HG02885 (cell line): ENCODE results near the gene ATP6V0A4.
"Not testable (repeated sequence)": the region's sequence is repeated elsewhere in the genome, so short reads cannot be mapped to it uniquely, and the experiment has no call there.

Source experiments
- ATAC-seq: cut with Tn5 transposase; IDR thresholded peaks from one replicate; pipeline ENCODE4 v1.9.1; 2021; ENCODE audit warnings: mild to moderate bottlenecking; ENCODE audit not compliant: unreplicated experiment, poor library complexity

ATP6V0A4 gene

DNA sequence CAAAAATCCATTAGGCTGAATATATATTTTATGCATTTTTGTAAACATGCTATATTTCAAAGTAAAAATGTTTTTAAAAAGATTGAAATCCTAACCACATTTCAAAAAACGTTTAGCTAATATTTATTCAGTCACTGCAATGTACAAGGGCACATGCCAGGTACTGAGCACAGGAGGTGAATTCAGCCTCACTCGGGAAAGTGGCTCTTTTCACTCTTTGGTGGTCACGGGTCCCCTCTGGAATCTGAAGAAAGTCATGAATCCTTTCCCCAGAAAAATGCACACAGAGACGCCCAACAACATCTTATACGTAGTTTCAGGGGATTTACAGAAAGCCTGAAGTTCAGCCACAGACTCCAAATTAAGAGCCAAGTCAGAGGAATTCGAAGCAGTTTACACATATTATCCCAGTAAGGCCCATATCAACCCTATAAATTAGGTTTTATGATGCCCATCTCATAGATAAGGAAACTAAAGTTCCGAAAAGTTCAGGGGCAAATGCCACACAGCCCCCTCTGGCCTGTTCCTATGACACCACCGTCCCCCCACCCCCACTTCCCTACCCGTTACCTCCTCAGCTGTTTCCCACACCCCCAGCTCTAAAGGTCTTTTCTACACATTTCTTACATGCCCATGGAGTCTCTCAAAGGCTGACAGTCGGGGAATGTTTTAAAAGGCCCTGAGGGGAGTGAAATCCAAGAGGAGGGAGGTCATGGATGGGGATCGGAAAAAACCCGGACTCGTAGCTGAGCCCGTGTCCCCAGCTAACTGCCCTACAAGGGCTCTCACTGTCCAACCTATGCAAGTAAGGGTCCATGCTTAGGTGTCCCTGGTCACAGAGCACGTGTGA, 87.2 kb downstream of the ATP6V0A4 start:
- ATAC-seq, result no peak

- ATAC-seq, result no peak
Observed at GRCh38 chr7:138705167-138705566, 92.8 kb downstream of the ATP6V0A4 start.

GRCh38 chr7:138701537-138701923, 96.5 kb downstream of the ATP6V0A4 start:
- ATAC-seq, result no peak

- ATAC-seq, result no peak
Observed at GRCh38 chr7:138700857-138701536, 97.0 kb downstream of the ATP6V0A4 start, which contains the start of gene SVOPL. Gene SVOPL, minus strand, starts transcription at chr7:138701362. Its CDS starts 22,317 bp downstream, at chr7:138679045.

GRCh38 chr7:138699661-138700060, 98.3 kb downstream of the ATP6V0A4 start:
- ATAC-seq, result no peak

DNA sequence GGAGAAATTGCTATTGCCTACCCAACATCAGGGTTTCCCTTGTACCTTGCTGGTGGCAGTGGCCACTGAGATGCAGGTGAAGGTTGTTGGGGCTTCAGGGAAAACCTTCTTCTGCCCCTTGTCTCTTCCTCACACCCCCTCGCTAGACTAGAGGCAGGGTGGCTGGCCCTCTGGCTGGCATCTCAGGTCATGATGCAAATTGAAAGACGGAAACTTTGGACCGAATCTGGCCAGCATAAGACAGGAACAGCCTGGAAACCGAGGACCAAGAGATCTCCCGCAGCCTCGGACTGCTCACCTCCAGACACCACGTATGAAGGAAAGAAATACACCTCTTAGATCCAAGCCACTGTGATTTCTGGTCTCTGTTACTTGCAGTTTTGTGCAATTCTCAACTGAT, 99.7 kb downstream of the ATP6V0A4 start:
- ATAC-seq, result no peak

DNA sequence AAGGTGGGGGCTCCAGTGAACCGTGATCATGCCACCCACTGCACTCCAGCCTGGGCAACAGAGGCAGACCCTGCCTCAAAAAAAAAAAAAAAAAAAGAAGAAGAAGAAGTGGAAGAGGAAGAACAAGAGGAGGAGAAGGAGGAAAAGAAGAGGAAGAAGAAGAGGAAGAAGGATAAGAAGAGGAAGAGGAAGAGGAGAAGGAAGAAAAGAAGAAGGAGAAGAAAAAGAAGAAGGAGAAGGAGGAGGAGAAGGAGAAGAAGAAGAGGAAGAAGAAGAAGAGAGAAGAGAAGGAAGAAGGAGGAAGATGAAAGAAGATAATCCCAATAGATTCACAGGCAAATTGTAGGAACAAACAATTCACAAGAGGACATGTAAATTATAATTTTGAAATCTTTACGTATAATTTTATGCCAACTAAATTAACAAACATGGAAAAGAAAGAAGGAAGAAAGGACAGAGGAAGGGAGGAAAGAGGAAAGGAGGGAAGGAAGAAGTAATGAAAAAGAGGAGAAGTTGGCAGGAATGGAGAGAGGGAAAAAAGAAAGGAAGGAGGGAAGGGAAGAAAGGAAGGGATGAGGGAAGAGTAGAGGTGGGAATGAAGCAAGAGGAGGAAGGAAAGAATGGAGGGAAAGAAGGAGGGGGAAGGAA, 100.3 kb downstream of the ATP6V0A4 start:
- ATAC-seq, result no peak

DNA sequence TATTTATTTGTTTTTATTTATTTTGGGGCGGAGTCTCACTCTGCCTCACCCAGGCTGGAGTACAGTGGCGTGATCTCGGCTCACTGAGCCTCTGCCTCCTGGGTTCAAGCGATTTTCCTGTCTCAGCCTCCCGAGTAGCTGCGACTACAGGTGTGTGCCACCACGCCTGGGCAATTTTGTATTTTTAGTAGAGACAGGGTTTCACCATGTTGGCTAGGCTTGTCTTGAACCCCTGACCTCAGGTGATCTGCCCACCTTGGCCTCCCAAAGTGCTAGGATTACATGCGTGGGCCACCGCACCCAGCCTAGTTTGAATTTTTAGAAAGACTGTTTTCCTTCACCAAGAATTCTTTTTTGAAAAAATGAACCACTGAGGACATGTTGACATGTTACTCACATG, 102.2 kb downstream of the ATP6V0A4 start:
- not testable (repeated sequence) for ATAC-seq

DNA sequence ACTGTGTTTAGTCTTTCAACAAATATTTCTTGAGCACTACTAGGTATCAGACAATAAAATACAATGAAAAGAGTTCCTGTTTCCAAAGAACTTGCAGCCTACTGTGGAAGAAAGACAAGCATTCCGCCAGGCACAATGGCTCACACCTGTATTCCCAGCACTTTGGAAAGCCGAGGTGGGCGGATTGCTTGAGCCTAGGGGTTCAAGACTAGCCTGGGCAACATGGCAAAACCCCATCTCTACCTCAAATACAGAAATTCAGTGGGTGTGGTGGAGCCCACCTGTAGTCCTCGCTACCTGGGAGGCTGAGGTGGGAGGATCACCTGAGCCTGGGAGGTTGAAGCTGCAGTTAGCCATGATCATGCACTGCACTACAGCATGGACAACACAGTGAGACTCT, 102.9 kb downstream of the ATP6V0A4 start:
- ATAC-seq, result no peak

GRCh38 chr7:138691178-138691577, 106.8 kb downstream of the ATP6V0A4 start:
- no peak for ATAC-seq

DNA sequence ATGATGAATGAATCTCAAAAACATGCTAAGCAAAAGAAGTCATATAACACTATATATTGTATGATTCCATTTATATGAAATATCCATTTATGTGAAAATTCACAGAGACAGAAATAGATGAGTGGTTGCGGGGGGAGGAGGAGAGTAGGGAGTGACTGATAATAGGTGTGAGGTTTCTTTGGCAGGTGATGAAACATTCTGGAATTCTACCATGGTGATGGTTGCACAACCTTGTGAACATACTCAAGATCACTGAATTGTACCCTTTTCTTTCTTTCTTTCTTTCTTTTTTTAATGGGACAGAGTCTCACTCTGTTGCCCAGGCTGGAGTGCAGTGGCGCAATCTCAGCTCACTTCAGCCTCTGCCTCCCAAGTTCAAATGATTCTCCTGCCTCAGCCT, 107.5 kb downstream of the ATP6V0A4 start:
- no peak for ATAC-seq

- ATAC-seq, result not testable (repeated sequence)
Observed at GRCh38 chr7:138688037-138688436, 110.0 kb downstream of the ATP6V0A4 start.

GRCh38 chr7:138684340-138684739, 113.7 kb downstream of the ATP6V0A4 start:
- ATAC-seq, result no peak

DNA sequence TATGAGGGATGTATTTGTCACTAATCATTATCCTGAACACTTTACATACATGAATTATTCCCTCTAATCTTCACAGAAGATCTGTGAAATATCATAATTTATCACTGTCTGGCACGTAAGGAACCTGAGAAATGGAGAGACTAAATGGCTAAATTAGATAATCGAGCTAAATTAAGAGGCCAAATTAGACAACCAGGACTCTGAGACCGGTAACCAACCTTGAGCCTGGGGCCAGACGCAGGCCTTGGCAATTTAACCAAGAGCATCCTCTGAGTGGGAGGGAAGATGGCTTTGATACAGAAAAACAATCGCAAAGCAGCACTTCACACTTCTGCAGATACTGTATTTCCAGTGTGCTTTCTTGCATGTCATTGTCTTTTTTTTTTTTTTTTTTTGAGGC, 118.2 kb downstream of the ATP6V0A4 start:
- ATAC-seq, result no peak

DNA sequence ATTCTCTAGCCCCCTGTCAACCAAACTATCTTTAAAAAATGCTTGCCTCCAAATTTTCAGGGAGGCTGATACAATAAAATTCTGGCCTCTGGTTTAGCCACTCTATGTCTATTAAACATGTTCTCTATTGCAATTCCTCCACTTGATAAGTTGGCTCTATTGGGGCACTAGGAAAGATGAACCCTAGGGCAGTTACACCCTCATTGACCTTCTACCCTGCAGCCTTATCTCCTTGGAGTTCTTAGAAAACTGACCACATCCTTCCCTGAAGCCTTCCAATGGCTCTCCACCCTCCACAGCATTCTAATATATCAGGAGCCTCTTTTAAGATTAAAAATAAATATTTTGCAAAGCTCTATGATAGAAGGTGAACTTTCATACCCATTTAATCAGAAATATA, 127.4 kb downstream of the ATP6V0A4 start:
- no peak for ATAC-seq

DNA sequence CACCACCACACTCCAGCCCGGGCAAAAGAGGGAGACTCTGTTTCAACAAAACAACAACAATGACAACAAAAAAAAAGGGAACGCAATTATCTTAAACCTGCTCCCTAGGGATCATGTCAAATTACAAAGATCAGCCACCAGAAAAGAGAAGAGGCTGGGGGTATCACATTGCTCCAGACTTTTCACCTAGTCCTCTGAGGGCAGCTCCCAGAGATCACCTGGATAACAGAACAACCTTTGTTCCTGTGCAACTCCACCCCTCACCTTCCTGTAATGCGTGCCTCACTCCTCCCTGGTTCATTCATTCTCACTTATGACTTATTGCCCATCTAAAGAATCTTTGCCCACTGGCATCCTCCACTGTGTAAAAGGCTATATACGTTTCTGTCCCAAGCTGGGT, 128.6 kb downstream of the ATP6V0A4 start:
- ATAC-seq, result no peak

DNA sequence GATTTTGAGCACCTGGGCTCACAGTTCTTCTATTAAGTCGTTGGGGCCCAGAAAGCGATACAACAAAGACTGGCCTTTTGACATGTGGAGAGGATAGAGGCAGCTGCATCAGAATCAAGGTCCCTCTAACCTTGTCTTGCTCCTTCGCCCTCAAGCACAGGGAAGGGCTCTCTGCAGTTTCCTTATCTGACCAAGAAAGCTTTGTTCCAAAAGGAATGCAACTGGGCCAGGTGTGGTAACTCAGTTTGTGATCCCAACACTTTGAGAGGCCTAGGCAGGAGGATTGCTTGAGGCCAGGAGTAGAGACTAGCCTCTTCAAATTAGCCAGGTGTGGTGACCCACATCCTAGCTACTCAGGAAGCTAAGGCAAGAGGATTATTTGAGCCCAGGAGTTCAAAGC, 129.1 kb downstream of the ATP6V0A4 start:
- ATAC-seq, result no peak

DNA sequence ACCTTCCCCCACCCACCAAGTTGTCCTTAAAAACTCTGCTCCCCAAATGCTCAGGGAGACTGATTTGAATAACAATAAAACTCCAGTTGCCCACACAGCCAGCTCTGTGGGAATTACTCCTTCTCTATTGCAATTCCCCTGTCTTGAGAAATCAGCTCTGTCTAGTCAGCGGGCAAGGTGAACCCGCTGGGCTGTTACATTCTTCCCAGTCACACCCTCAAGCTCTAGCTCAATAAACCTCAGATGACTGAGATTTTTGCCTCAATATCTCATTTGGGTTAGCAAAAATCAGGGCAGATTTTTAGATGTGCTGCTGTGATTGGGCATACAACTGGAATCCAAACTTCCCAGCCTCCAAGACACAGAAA, 129.8 kb downstream of the ATP6V0A4 start:
- ATAC-seq, result no peak

DNA sequence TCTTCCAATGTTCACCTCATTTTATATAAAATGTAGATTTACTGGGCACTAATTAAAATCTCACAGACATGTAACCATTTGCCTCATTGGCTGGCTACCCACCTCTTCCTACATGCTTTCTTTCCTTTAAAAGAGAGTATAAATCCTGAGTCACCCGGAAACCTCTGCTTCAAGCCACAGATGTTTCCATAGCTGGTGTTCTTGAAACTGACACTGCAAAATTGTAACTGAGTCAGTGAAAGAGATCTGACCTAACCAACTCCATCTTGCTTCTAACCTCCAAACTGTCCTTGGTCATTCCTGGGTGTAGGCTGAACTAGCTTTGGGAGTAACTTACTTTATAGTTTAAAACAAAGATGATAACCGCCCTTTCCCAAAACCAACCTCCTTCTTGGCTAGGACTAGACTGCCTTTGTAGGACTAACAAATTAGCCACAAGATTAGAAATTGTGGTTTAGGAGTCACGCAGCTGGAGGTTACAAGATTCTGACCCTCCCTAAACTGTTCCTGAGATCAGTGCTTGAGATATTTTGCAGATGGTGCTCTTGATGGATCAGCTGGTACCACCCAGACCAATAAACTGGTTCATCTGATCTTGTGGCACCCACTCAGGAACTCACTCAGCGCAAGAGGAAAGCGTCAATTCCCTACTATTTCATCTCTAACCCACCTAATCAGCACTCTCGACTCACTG, 130.3 kb downstream of the ATP6V0A4 start:
- ATAC-seq, result no peak

- no peak for ATAC-seq
Observed at GRCh38 chr7:138666385-138666784, 131.6 kb downstream of the ATP6V0A4 start.

GRCh38 chr7:138665669-138666140, 132.3 kb downstream of the ATP6V0A4 start:
- no peak for ATAC-seq
